SJCRH30 (cell line): Measurements from ENCODE around the gene ACKR4. TPM values are rescaled to one million over a fixed set of nuclear protein-coding genes. Genes with fewer than 3 reads are reported as not detected.
"Not testable (repeated sequence)": the region's sequence is repeated elsewhere in the genome, so short reads cannot be mapped to it uniquely, and the experiment has no call there.

Experiments
- DNase-seq, 2 experiments: peaks; one replicate each; pipeline ENCODE4 v3.0.0-alpha.2; 2015 to 2020
- H3K27ac ChIP-seq: fragments of 250-450 bp; sonication (Bioruptor Pico); 2 replicates; pipeline ENCODE4 v1.5.1; 2020; ENCODE audit warnings: mild to moderate bottlenecking, moderate library complexity
- H3K27me3 ChIP-seq: fragments of 250-450 bp; sonication (Bioruptor Pico); 2 replicates; pipeline ENCODE4 v1.5.1; 2020; ENCODE audit warnings: mild to moderate bottlenecking, moderate library complexity
- H3K36me3 ChIP-seq: fragments of 250-450 bp; sonication (Bioruptor Pico); 2 replicates; pipeline ENCODE4 v1.5.1; 2020; ENCODE audit warnings: mild to moderate bottlenecking, moderate library complexity
- H3K4me1 ChIP-seq: fragments of 250-450 bp; sonication (Bioruptor Pico); 2 replicates; pipeline ENCODE4 v1.5.1; 2020; ENCODE audit warnings: mild to moderate bottlenecking, moderate library complexity
- H3K4me3 ChIP-seq: fragments of 250-450 bp; sonication (Bioruptor Pico); 2 replicates; pipeline ENCODE4 v1.5.1; 2020; ENCODE audit warnings: mild to moderate bottlenecking, moderate library complexity
- H3K9me3 ChIP-seq: fragments of 250-450 bp; sonication (Bioruptor Pico); replicated peaks from 2 replicates; pipeline ENCODE4 v1.5.1; 2020; ENCODE audit warnings: mild to moderate bottlenecking, moderate library complexity
- total RNA-seq: library from RNA; depleted of rRNA; stranded (reverse); fragments of >200 nt; shearing (Covaris generic); gene quantifications from 2 replicates; pipeline ENCODE4 v1.2.3, GENCODE V29; 2014; rRNA removed

ACKR4 gene
- total RNA-seq: not detected in 2 replicates

DNA sequence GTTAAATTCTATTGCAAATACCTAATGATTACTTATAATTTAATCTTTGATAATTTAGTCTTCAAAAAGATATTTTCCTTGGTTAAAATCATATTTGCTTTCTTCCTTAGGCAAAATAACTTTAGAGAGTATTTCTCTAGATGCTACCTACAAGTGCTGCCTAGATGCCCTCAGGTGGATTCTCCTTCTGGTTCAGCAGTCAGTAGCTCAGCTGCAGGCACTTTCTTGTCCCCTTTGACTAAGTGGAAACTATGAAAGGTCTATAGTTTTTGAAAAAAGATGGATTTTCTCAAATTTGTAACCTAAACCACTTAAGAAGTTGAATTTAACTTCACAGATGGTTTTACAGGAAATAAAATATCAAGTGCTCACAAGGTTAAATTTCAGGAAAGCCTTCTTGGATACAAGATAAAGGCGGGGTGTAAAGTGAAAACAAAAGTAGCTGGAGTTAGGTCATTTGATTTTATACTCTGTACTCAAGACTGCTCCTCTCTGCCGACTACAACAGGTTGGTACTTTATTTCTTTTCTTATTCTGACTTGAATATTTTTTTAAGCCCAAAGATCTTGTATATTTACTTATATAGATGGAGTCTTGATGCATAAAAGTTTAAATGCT lies at the start of gene ACKR4:
Gene ACKR4 (plus strand): TSS at position 455 of the 618 bp plus-strand sequence. CDS start 3,128 bp downstream, outside the sequence.
- Histone ChIP-seq H3K4me3 (no peak within 1 kb of the TSS), H3K4me1 (no peaks in the 10 kb centered on the region), H3K27ac (no peak within 1 kb of the TSS), H3K27me3 (no peaks in the 10 kb centered on the region), H3K9me3 (no peaks in the 10 kb centered on the region), H3K36me3 (peaks cover 5% of the 10 kb centered on the region; the same call in 1 of the 2 replicates)
- DNase-seq: no peak

GRCh38 chr3:132549169-132549568 lies 47.9 kb upstream of the ACKR4 start:
- Histone ChIP-seq H3K4me3 (no peak overlapping the region), H3K9me3 (no peaks in the 10 kb centered on the region), H3K27me3 (no peaks in the 10 kb centered on the region), H3K36me3 (no peaks in the 10 kb centered on the region), H3K27ac (no peak overlapping the region), H3K4me1 (peaks cover 2% of the 10 kb centered on the region; the same call in 1 of the 2 replicates)
- no peak for DNase-seq

DNA sequence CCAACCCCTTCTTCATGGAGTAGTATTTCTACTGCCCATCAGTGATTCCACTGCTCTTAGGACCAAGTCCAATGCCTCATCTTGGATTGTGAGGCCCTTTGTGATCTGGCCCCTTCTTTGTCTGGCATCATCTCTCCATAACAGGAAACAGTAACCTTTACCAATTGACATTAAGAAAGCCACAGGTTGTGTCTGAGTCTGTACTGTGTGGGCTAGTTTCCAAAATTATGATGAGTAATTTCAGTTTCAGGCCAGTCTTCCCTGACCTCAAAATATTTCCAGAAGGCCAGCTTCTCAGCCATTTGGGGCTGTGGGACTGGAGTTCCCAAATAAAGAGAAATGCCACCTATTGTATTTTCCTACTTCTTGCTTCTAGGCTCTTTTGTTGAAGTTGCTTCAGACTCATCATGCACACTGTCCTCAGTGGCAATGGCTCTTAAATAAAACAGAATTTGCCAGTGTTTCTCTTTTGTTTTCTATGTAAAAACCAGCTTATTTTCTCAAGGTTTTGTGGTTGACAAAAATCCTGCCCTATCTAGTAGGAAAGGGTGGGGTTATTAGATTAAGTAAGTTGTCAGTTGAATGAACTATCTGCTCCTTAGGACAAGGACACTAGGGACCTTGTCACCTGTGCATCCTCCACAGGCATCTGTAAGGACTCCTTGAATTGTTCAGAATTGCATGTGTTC lies 47.0 kb upstream of the ACKR4 start:
- no peaks in the 10 kb centered on the region for H3K27me3 ChIP-seq
- H3K4me1 ChIP-seq: peaks cover 2% of the 10 kb centered on the region; the same call in 1 of the 2 replicates
- no peak overlapping the region for H3K4me3 ChIP-seq
- H3K36me3 ChIP-seq: no peaks in the 10 kb centered on the region
- H3K27ac ChIP-seq: no peak overlapping the region
- no peaks in the 10 kb centered on the region for H3K9me3 ChIP-seq
- no peak for DNase-seq

DNA sequence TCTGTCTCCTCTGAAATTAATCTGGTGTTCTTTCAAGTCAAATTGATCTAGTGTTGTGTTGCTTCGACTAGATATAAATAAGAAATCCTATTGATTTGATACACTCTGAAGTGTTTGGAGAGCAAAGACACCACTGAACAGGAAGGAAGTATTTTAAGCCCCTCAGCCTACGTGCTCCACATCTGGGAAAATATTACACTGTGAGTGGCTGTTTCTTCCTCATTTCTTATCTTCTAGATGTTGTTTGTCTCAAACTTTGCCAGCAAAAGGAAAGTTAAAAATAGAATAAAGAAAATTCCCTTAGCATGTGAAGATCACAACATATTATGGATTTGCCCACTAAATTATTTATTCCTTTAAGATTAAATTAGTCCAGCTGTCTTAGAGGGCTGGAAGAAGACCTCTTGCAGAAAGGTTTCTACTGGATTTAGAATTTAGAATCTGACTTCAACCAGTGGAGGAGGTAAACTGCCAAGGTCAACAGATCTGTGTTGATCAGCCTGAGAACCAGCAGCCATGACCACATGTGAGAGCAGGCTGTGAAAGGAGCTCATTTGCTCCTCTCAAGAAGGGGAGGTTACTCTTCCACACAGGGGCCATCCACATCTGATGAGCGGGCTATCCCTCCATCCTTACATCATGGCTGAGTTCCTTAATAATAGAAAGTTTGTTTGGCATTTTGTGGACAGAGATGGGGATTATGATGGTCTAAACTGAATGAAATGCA lies 46.3 kb upstream of the ACKR4 start:
- H3K4me1 ChIP-seq: peaks cover 2% of the 10 kb centered on the region; the same call in 1 of the 2 replicates
- no peak overlapping the region for H3K27ac ChIP-seq
- DNase-seq: no peak
- no peaks in the 10 kb centered on the region for H3K36me3 ChIP-seq
- H3K9me3 ChIP-seq: no peaks in the 10 kb centered on the region
- no peak overlapping the region for H3K4me3 ChIP-seq
- H3K27me3 ChIP-seq: no peaks in the 10 kb centered on the region

- H3K4me1 ChIP-seq: peaks cover 2% of the 10 kb centered on the region; the same call in 1 of the 2 replicates
- no peak for DNase-seq
- H3K4me3 ChIP-seq: no peak overlapping the region
- no peak overlapping the region for H3K27ac ChIP-seq
- H3K9me3 ChIP-seq: no peaks in the 10 kb centered on the region
- no peaks in the 10 kb centered on the region for H3K36me3 ChIP-seq
- H3K27me3 ChIP-seq: no peaks in the 10 kb centered on the region
Measured at GRCh38 chr3:132553826-132554225, 43.2 kb upstream of the ACKR4 start.

DNA sequence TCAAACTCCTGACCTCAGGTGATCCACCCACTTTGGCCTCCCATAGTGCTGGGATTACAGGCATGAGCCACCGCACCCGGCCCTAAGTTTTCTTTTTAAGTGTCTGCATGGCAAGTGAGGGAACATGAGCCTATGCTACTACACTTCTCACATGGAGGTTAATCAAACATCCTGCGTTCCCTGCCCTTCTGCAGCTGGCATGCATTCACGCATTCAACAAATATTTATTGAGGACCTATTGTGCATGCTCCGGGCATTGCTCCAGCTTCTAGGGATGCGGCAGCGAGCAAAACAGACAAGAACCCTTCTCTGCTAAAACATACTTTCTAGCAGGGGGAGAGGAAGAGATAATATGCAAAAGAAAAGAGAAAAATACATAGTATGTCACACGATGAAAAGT lies 42.6 kb upstream of the ACKR4 start:
- Histone ChIP-seq H3K4me1 (peaks cover 2% of the 10 kb centered on the region; the same call in 1 of the 2 replicates), H3K9me3 (no peaks in the 10 kb centered on the region), H3K36me3 (no peaks in the 10 kb centered on the region), H3K27me3 (no peaks in the 10 kb centered on the region), H3K27ac (no peak overlapping the region), H3K4me3 (no peak overlapping the region)
- no peak for DNase-seq

DNA sequence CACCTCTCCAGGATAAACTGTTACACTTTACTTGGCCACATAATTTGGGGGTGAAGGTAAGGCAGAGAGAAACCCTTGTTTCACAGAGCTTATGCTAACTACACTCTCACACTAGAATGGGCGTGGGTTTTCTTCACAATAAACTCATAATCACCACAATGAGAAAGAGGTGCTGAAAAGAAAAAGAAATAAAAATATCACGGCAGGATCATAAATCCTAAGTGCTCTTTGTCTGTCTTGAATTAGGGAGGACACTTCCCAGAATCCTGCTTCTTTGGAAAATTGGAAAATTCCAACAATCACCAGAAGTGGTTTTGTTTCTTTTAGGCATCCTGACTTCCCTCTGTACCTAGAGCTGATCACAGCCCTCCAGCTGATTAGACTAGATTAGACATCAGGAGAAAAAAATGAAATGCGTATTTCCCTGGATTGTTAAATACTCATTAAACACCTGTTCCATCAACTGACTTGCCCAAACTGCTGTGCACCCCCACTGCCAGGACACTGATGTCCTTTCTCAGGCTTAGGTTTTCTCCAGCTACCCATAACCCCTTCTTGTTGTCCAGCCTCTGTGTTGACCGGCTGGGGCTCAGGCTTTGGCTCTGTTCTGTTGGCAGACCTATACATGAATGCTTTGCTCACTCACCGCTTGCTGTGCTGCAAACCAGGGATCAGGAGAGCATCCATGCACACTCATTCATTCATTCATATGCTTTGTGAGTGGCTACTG lies 41.6 kb upstream of the ACKR4 start:
- H3K36me3 ChIP-seq: no peaks in the 10 kb centered on the region
- no peaks in the 10 kb centered on the region for H3K9me3 ChIP-seq
- DNase-seq: no peak
- no peak overlapping the region for H3K4me3 ChIP-seq
- H3K4me1 ChIP-seq: no peaks in the 10 kb centered on the region
- H3K27me3 ChIP-seq: no peaks in the 10 kb centered on the region
- H3K27ac ChIP-seq: no peak overlapping the region

DNA sequence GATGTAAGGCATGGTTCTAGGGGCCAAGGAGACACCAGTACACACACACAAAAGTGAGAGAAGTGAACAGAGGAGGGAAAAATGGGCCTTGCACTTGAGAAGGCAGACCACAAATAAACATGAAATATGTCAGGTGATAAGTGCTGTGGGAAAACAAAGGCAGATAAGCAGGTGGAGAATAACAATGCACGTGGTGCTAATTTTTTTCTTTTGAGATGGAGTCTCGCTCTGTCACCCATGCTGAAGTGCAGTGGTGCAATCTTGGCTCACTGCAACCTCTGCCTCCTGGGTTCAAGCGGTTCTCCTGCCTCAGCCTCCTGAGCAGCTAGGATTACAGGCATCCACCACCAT lies 41.1 kb upstream of the ACKR4 start:
- H3K4me1 ChIP-seq, H3K27ac ChIP-seq, H3K36me3 ChIP-seq, H3K4me3 ChIP-seq, H3K27me3 ChIP-seq, H3K9me3 ChIP-seq, DNase-seq: not testable (repeated sequence)

DNA sequence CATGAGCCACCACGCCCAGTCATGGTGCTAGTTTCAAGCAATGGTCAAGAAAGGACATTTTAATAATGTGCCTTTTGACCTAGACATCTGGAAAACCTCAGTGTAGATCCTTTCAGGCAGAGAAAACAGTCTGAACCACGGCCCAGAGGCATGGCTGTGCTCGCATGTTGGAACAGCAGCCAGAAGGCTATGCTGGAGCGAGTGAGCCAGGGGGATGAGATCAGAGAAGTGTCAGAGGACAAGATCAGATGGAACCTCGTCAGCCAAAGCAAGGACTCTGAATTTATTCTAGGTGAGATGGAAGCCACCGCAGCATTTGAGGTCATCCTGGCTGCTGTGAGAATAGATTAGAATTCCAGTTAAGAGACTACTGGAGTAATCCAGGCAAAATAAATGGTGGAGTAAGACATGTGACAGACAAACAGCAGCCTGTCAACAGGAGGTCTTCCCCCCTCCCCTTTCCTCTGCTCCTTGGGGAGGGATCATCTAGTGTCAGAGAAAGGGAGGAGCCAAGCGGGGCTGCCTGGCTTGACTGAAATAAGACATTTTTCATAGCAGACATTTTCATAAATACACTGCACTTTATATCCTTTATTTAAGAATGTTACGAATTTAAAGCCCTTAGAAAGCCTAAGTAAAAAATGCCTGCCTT lies 40.4 kb upstream of the ACKR4 start:
- Histone ChIP-seq H3K4me1 (no peaks in the 10 kb centered on the region), H3K27me3 (no peaks in the 10 kb centered on the region), H3K4me3 (no peak overlapping the region), H3K9me3 (no peaks in the 10 kb centered on the region), H3K36me3 (no peaks in the 10 kb centered on the region), H3K27ac (no peak overlapping the region)
- DNase-seq: no peak

GRCh38 chr3:132561003-132561402 lies 36.1 kb upstream of the ACKR4 start:
- Histone ChIP-seq H3K9me3 (no peaks in the 10 kb centered on the region), H3K4me3 (no peak overlapping the region), H3K4me1 (no peaks in the 10 kb centered on the region), H3K27me3 (no peaks in the 10 kb centered on the region), H3K36me3 (0 out of 2 replicates have a peak, but pooled peaks cover 2% of the 10 kb centered on the region), H3K27ac (no peak overlapping the region)
- no peak for DNase-seq

DNA sequence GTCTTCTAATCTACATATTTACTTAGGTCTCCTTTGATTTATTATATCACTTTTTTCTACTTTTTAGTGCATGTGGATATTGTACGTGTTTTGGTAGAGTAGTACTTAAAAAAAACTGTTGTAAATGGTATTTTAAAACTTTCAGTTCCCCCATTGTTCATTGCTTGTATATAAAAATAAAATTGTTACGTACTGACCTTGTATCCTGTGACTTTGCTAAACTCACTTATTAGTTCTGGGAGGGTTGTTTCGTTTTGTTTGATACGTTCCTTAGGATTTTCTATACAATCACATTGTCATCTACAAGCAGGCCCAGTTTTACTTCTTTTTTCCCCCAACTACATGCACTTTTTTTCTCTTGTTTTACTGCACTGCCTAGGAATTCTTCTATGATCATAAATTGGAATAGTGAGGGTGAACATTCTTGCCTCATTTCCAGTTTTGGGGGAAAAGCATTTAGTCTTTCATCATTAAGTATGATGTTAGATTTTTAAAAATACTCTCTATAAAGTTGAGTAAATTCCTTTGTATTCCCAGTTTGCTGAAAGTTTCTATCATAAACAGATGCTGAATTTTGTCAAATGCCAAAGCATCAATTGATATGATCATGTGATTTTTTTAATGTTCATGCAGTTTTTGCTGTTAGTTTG lies 33.5 kb upstream of the ACKR4 start:
- Histone ChIP-seq H3K4me3 (no peak overlapping the region), H3K27me3 (no peaks in the 10 kb centered on the region), H3K27ac (no peak overlapping the region), H3K4me1 (no peaks in the 10 kb centered on the region), H3K9me3 (no peaks in the 10 kb centered on the region), H3K36me3 (0 out of 2 replicates have a peak, but pooled peaks cover 2% of the 10 kb centered on the region)
- DNase-seq: no peak

- no peak for DNase-seq
- Histone ChIP-seq H3K36me3 (0 out of 2 replicates have a peak, but pooled peaks cover 2% of the 10 kb centered on the region), H3K9me3 (no peaks in the 10 kb centered on the region), H3K27ac (no peak overlapping the region), H3K4me1 (no peaks in the 10 kb centered on the region), H3K4me3 (no peak overlapping the region), H3K27me3 (no peaks in the 10 kb centered on the region)
Measured at GRCh38 chr3:132564070-132564465, 33.0 kb upstream of the ACKR4 start.

DNA sequence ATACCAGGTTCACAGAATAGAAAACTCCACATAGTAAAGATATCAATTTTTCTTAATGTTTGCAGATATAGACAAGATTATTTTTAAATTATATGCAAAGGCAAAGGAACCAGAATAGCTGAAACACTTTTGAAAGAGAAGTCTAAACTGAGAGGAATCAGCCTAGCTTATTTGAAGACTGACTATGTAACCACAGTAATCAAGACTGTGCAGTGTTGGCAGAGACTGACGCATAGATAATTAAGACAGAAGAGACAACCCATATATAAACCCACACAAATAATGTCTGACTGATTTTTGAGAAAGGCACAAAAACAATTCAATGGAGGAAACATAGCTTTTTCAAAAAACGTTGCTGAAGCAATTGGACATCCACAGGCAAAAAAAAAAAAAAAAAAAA lies 28.6 kb upstream of the ACKR4 start:
- no peaks in the 10 kb centered on the region for H3K4me1 ChIP-seq
- H3K36me3 ChIP-seq: peaks cover 2% of the 10 kb centered on the region; the same call in 1 of the 2 replicates
- no peaks in the 10 kb centered on the region for H3K27me3 ChIP-seq
- no peak for DNase-seq
- no peak overlapping the region for H3K4me3 ChIP-seq
- H3K27ac ChIP-seq: no peak overlapping the region
- H3K9me3 ChIP-seq: no peaks in the 10 kb centered on the region

DNA sequence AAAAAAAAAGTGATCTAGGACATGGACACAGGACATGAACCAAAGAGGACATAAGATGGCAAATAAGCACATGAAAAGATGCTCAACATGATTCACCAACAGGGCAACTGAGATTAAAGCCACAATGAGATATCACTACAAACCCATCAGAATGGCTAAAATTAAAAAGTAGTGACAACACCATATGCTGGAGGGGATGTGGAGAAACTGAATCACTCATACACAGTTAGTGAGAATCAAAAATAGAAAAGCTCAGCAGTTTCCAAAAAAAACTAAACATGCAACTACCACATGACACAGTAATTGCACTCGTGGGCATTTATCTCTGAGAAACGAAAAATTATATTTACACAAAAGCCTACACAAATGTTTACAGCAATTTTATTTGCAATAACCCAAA lies 27.9 kb upstream of the ACKR4 start:
- H3K27me3 ChIP-seq: no peaks in the 10 kb centered on the region
- no peak overlapping the region for H3K4me3 ChIP-seq
- H3K4me1 ChIP-seq: no peaks in the 10 kb centered on the region
- H3K36me3 ChIP-seq: peaks cover 5% of the 10 kb centered on the region
- H3K9me3 ChIP-seq: no peaks in the 10 kb centered on the region
- no peak for DNase-seq
- no peak overlapping the region for H3K27ac ChIP-seq
